K562 (cell line): ENCODE results near the gene RPL18A. TPM values are rescaled to one million over a fixed set of nuclear protein-coding genes. Genes with fewer than 3 reads are reported as not detected.
A peak's percentile ranks its signal among the peaks of the same experiment; 100 is the strongest.

Source experiments
- CSDE1 ChIP-seq, 2 experiments: fragments of 450-650 bp; IDR thresholded peaks; 2 replicates each; pipeline ENCODE4 v1.6.1; 2016; ENCODE audit warnings: mild to moderate bottlenecking in 1 of 2
- CXXC5 ChIP-seq: fragments of 250-450 bp; sonication (Bioruptor Pico); IDR thresholded peaks from 2 replicates; pipeline ENCODE4 v1.8.0; 2022; ENCODE audit warnings: inconsistent platforms, mild to moderate bottlenecking, moderate library complexity
- HDAC2 ChIP-seq: fragments of 450-650 bp; IDR thresholded peaks from 2 replicates; pipeline ENCODE4 v1.6.1; 2016; ENCODE audit warnings: mild to moderate bottlenecking
- HDAC3 ChIP-seq: fragments of 450-650 bp; IDR thresholded peaks from 2 replicates; pipeline ENCODE4 v1.6.1; 2018; ENCODE audit warnings: borderline replicate concordance, mild to moderate bottlenecking, moderate library complexity; ENCODE audit not compliant: partially characterized antibody
- HDAC8 ChIP-seq: fragments of 450-650 bp; IDR thresholded peaks from 2 replicates; pipeline ENCODE4 v1.6.1; 2016; ENCODE audit warnings: mild to moderate bottlenecking, missing genetic modification characterization, moderate library complexity, missing compliant biosample characterization
- PTTG1 ChIP-seq: fragments of 450-650 bp; IDR thresholded peaks from 2 replicates; pipeline ENCODE4 v1.6.1; 2016; ENCODE audit warnings: low read depth, mild to moderate bottlenecking, missing genetic modification characterization, missing compliant biosample characterization
- SMAD4 ChIP-seq: fragments of 250-450 bp; sonication (Bioruptor Pico); conservative IDR thresholded peaks from 2 replicates; pipeline ENCODE4 v1.8.0; 2021; ENCODE audit warnings: inconsistent platforms, mild to moderate bottlenecking, moderate library complexity
- ZFP1 ChIP-seq: fragments of 450-650 bp; formaldehyde crosslinking; IDR thresholded peaks from 2 replicates; pipeline ENCODE4 v1.4.0; 2020; ENCODE audit warnings: mild to moderate bottlenecking, mixed read lengths
- polyA plus RNA-seq, 8 experiments: library from polyadenylated mRNA; depleted of rRNA in 4 of 8; stranded (reverse) in 5 of 8; unstranded in 3 of 8; fragments of >200 nt; fragmentation: Nextera tagmentation in 2 of 8; fragmentation: Illumina TruSeq in 1 of 8; extraction: Ambion mirVana in 2 of 8; extraction: Trizol in 1 of 8; gene quantifications; 2 replicates each; pipeline versions ENCODE4 v1.2.1 to v1.2.3, GENCODE V29; 2011 to 2014; ENCODE audit warnings: inconsistent platforms in 1 of 8, missing spikeins in 1 of 8
- total RNA-seq, 7 experiments: library from RNA; depleted of rRNA in 6 of 7; stranded (reverse); fragments of >200 nt in 6 of 7; fragmentation: Illumina TruSeq in 2 of 7; extraction: Trizol in 2 of 7; gene quantifications; 2 replicates each; pipeline versions ENCODE4 v1.2.1 to v1.2.3, GENCODE V29; 2011 to 2021; ENCODE audit warnings: low replicate concordance in 1 of 7
- TF ChIP-seq, protein P1 (sequence below), 2 experiments: fragments of 450-650 bp; formaldehyde crosslinking in 1 of 2; IDR thresholded peaks; 2 replicates each; pipeline versions ENCODE4 v1.4.0 to v1.6.1; 2014 to 2020; ENCODE audit warnings: mild to moderate bottlenecking in 2 of 2, borderline replicate concordance in 1 of 2, low read depth in 1 of 2
- TF ChIP-seq, protein P2 (sequence below): sonication (generic); formaldehyde crosslinking; IDR thresholded peaks from 2 replicates; pipeline ENCODE4 v1.8.0; 2023; ENCODE audit warnings: mild to moderate bottlenecking, missing genetic modification reagents

RPL18A gene
- total and polyA plus RNA-seq, 9 of the 15 experiments (the other 6 are each of a cell fraction or from before 2014, with no cell fraction given) = 626 to 2,882 (median 1,895) TPM

DNA sequence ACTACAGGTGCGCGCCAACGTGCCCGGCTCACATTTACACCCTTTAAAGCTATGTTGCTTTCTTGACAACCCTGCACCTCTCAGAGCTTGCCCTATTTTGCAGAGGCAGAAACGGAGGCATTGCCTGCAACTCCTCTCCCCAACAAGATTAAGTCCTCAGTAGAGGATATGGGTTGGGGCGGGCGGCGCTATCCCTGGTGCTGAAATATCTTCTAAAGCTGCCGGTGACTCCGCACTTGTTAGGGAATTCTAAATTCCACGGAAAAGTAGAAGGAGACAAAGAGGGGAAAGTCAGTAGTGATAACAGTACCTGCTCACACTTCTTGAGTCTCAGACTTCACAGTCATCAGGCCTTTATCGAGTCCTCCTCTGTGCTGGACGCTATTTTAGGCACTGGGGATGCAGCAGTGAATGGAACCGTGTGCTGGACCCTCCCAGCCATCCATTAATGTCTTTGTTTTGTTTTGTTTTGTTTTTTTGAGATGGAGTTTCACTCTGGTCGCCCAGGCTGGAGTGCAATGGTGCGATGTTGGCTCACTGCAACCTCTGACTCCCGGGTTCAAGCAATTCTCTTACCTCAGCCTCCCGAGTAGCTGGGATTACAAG, 30.0 kb downstream of the RPL18A start (continued):
- TF ChIP-seq, protein P1, sequence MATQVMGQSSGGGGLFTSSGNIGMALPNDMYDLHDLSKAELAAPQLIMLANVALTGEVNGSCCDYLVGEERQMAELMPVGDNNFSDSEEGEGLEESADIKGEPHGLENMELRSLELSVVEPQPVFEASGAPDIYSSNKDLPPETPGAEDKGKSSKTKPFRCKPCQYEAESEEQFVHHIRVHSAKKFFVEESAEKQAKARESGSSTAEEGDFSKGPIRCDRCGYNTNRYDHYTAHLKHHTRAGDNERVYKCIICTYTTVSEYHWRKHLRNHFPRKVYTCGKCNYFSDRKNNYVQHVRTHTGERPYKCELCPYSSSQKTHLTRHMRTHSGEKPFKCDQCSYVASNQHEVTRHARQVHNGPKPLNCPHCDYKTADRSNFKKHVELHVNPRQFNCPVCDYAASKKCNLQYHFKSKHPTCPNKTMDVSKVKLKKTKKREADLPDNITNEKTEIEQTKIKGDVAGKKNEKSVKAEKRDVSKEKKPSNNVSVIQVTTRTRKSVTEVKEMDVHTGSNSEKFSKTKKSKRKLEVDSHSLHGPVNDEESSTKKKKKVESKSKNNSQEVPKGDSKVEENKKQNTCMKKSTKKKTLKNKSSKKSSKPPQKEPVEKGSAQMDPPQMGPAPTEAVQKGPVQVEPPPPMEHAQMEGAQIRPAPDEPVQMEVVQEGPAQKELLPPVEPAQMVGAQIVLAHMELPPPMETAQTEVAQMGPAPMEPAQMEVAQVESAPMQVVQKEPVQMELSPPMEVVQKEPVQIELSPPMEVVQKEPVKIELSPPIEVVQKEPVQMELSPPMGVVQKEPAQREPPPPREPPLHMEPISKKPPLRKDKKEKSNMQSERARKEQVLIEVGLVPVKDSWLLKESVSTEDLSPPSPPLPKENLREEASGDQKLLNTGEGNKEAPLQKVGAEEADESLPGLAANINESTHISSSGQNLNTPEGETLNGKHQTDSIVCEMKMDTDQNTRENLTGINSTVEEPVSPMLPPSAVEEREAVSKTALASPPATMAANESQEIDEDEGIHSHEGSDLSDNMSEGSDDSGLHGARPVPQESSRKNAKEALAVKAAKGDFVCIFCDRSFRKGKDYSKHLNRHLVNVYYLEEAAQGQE (IDR thresholded peaks at IDR 0.05; ENCODE audit: borderline replicate concordance) = peak; percentile 99
- TF ChIP-seq, protein P1 (CRISPR knock-in tag; IDR thresholded peaks at IDR 0.05; ENCODE audit: low read depth) = peak; percentile 98
- TF ChIP-seq HDAC3 (no peak), CSDE1 (IDR thresholded peaks at IDR 0.05) (no peak), PTTG1 (tag) (peak; percentile 36; the same call in 1 of the 2 replicates), HDAC2 (peak; percentile 84), SMAD4 (CRISPR knock-in tag) (peak; percentile 53; the same call in 1 of the 2 replicates), ZFP1 (CRISPR knock-in tag) (no peak), HDAC8 (tag) (0 out of 2 replicates have a peak, but pooled peaks have one; percentile 50), CXXC5 (peak; percentile 66)
- TF ChIP-seq, protein P2, sequence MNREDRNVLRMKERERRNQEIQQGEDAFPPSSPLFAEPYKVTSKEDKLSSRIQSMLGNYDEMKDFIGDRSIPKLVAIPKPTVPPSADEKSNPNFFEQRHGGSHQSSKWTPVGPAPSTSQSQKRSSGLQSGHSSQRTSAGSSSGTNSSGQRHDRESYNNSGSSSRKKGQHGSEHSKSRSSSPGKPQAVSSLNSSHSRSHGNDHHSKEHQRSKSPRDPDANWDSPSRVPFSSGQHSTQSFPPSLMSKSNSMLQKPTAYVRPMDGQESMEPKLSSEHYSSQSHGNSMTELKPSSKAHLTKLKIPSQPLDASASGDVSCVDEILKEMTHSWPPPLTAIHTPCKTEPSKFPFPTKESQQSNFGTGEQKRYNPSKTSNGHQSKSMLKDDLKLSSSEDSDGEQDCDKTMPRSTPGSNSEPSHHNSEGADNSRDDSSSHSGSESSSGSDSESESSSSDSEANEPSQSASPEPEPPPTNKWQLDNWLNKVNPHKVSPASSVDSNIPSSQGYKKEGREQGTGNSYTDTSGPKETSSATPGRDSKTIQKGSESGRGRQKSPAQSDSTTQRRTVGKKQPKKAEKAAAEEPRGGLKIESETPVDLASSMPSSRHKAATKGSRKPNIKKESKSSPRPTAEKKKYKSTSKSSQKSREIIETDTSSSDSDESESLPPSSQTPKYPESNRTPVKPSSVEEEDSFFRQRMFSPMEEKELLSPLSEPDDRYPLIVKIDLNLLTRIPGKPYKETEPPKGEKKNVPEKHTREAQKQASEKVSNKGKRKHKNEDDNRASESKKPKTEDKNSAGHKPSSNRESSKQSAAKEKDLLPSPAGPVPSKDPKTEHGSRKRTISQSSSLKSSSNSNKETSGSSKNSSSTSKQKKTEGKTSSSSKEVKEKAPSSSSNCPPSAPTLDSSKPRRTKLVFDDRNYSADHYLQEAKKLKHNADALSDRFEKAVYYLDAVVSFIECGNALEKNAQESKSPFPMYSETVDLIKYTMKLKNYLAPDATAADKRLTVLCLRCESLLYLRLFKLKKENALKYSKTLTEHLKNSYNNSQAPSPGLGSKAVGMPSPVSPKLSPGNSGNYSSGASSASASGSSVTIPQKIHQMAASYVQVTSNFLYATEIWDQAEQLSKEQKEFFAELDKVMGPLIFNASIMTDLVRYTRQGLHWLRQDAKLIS (CRISPR knock-in tag) = 0 out of 2 replicates have a peak, but pooled peaks have one; percentile 34
